ENCODE data around the gene PNLDC1. TPM values are rescaled to one million over a fixed set of nuclear protein-coding genes. Genes with fewer than 3 reads are reported as not detected.
A peak's percentile ranks its signal among the peaks of the same experiment; 100 is the strongest.

PNLDC1 gene
- total and polyA plus RNA-seq, 9 of the 15 experiments (the other 6 are each of a cell fraction or from before 2014, with no cell fraction given) = 0.12 TPM; not detected in 8

DNA sequence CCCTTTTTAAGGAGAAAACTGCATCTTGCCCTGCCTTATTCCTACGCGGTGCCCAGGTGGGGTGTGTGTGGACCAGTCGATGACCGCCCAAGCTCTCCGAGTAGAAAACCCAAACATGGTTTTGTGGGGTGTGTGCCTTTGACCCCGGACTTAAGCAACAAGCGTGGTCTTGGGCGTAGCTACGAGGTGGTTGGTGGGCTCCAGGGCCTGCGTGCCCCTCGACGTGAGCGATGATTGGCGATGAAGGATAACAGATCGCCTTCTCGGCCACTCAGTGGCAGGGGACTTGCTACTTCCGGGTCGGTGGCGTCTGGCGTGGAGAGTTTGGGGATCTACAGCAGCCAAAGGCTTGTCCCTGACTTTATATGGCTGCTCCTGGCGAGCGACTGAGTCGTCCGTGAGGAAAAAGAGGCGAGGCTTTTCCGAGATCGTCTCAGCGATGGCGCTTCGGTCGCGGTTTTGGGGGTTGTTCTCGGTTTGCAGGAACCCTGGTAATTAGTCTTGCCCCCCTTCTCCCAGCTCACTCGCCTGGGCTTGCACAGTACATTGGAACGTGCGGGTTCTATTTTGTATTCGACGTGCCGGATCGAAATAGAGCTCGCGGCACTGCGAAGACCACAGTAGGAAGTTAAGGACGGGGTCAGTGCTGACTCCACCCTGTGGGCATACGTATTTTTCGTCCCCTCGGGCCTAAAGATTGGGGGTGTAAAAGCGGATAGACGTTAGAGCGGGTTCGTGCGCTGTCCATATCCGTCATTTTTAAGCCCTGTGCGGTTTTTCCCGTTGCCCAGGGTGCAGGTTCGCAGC lies 9.7 kb upstream of the PNLDC1 start, which contains the start of gene MRPL18 (continued):
- TF ChIP-seq ELF2 (CRISPR knock-in tag; IDR thresholded peaks at IDR 0.05) (peak; percentile 97), ZNF311 (CRISPR knock-in tag; IDR thresholded peaks at IDR 0.05) (no peak), EGR1 (conservative IDR thresholded peaks at IDR 0.05) (peak; percentile 70), RAD21 (CRISPR knock-in tag; conservative IDR thresholded peaks at IDR 0.05 in 1 of 2, IDR thresholded peaks at IDR 0.05 in 1 of 2) (no peak; a peak in 1 of 4 replicates), KLF1 (tag; IDR thresholded peaks at IDR 0.05) (peak; percentile 75), HDGF (IDR thresholded peaks at IDR 0.05) (0 out of 2 replicates have a peak, but pooled peaks have one; percentile 14), TAF1 (IDR thresholded peaks at IDR 0.05; ENCODE audit: control insufficient read depth, extremely low read depth, insufficient read depth, low read length, severe bottlenecking) (peak; percentile 48), GTF2F1 (IDR thresholded peaks at IDR 0.05; ENCODE audit: low read depth, low read length) (no peak), NELFE (IDR thresholded peaks at IDR 0.05; ENCODE audit: insufficient read depth, insufficient read length) (no peak), NR2C1 (IDR thresholded peaks at IDR 0.05) (peak; percentile 97), NR2C1 (tag; IDR thresholded peaks at IDR 0.05) (peak; percentile 98), FIP1L1 (IDR thresholded peaks at IDR 0.05; ENCODE audit: low read depth, low read length, poor library complexity, severe bottlenecking) (no peak), ZNF324 (CRISPR knock-in tag; IDR thresholded peaks at IDR 0.05) (0 out of 2 replicates have a peak, but pooled peaks have one; percentile 2), NEUROD1 (IDR thresholded peaks at IDR 0.05; ENCODE audit: borderline replicate concordance, low read depth, low read length, partially characterized antibody) (peak; percentile 92), ATF1 (CRISPR knock-in tag; IDR thresholded peaks at IDR 0.05) (no peak), ATF1 (tag; IDR thresholded peaks at IDR 0.05) (peak; percentile 92), ZNF583 (CRISPR knock-in tag; IDR thresholded peaks at IDR 0.05) (no peak)
- TF ChIP-seq, protein P1, sequence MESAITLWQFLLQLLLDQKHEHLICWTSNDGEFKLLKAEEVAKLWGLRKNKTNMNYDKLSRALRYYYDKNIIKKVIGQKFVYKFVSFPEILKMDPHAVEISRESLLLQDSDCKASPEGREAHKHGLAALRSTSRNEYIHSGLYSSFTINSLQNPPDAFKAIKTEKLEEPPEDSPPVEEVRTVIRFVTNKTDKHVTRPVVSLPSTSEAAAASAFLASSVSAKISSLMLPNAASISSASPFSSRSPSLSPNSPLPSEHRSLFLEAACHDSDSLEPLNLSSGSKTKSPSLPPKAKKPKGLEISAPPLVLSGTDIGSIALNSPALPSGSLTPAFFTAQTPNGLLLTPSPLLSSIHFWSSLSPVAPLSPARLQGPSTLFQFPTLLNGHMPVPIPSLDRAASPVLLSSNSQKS (CRISPR knock-in tag; IDR thresholded peaks at IDR 0.05) = no peak
- TF ChIP-seq, protein P2, sequence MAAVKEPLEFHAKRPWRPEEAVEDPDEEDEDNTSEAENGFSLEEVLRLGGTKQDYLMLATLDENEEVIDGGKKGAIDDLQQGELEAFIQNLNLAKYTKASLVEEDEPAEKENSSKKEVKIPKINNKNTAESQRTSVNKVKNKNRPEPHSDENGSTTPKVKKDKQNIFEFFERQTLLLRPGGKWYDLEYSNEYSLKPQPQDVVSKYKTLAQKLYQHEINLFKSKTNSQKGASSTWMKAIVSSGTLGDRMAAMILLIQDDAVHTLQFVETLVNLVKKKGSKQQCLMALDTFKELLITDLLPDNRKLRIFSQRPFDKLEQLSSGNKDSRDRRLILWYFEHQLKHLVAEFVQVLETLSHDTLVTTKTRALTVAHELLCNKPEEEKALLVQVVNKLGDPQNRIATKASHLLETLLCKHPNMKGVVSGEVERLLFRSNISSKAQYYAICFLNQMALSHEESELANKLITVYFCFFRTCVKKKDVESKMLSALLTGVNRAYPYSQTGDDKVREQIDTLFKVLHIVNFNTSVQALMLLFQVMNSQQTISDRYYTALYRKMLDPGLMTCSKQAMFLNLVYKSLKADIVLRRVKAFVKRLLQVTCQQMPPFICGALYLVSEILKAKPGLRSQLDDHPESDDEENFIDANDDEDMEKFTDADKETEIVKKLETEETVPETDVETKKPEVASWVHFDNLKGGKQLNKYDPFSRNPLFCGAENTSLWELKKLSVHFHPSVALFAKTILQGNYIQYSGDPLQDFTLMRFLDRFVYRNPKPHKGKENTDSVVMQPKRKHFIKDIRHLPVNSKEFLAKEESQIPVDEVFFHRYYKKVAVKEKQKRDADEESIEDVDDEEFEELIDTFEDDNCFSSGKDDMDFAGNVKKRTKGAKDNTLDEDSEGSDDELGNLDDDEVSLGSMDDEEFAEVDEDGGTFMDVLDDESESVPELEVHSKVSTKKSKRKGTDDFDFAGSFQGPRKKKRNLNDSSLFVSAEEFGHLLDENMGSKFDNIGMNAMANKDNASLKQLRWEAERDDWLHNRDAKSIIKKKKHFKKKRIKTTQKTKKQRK (IDR thresholded peaks at IDR 0.05; ENCODE audit: borderline replicate concordance, low read depth, low read length) = peak; percentile 64; the same call in 1 of the 2 replicates
- TF ChIP-seq, protein P3, sequence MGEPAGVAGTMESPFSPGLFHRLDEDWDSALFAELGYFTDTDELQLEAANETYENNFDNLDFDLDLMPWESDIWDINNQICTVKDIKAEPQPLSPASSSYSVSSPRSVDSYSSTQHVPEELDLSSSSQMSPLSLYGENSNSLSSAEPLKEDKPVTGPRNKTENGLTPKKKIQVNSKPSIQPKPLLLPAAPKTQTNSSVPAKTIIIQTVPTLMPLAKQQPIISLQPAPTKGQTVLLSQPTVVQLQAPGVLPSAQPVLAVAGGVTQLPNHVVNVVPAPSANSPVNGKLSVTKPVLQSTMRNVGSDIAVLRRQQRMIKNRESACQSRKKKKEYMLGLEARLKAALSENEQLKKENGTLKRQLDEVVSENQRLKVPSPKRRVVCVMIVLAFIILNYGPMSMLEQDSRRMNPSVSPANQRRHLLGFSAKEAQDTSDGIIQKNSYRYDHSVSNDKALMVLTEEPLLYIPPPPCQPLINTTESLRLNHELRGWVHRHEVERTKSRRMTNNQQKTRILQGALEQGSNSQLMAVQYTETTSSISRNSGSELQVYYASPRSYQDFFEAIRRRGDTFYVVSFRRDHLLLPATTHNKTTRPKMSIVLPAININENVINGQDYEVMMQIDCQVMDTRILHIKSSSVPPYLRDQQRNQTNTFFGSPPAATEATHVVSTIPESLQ (CRISPR knock-in tag; IDR thresholded peaks at IDR 0.05) = 0 out of 2 replicates have a peak, but pooled peaks have one; percentile 76
